OCI-LY3 (cell line): ENCODE data around the gene AIF1L.

Source experiments
- H2AFZ ChIP-seq: fragments of 200-600, 300-600 bp; shearing (Covaris generic); 2 replicates; pipeline ENCODE4 v1.6.0; 2014; ENCODE audit warnings: antibody characterized with exemption, low read depth, low read length
- H3K27ac ChIP-seq: fragments of 200-600, 300-600 bp; sonication (generic); 2 replicates; pipeline ENCODE4 v1.5.1; 2014; ENCODE audit warnings: mild to moderate bottlenecking, low read length, moderate library complexity, mixed read lengths
- H3K27me3 ChIP-seq: fragments of 200-600, 300-600 bp; sonication (generic); 2 replicates; pipeline ENCODE4 v1.6.1; 2014; ENCODE audit warnings: low read depth, low read length, mixed read lengths
- H3K36me3 ChIP-seq: fragments of 200-600, 300-600 bp; sonication (generic); replicated peaks from 2 replicates; pipeline ENCODE3; 2014; ENCODE audit warnings: low read depth, low read length, mixed read lengths
- H3K4me1 ChIP-seq: fragments of 300-600, 200-600 bp; sonication (generic); 2 replicates; pipeline ENCODE4 v1.6.1; 2014; ENCODE audit warnings: low read length, mixed read lengths
- H3K4me2 ChIP-seq: fragments of 200-600, 300-600 bp; sonication (generic); 2 replicates; pipeline ENCODE4 v1.6.1; 2014; ENCODE audit warnings: low read length, mixed read lengths
- H3K4me3 ChIP-seq: fragments of 300-600, 200-600 bp; sonication (generic); 2 replicates; pipeline ENCODE4 v1.5.1; 2014; ENCODE audit warnings: antibody characterized with exemption, mild to moderate bottlenecking, low read length, moderate library complexity
- H3K79me2 ChIP-seq: fragments of 300-600, 200-600 bp; shearing (Covaris generic); 2 replicates; pipeline ENCODE4 v1.6.1; 2014; ENCODE audit warnings: mild to moderate bottlenecking, low read length, mixed read lengths
- H3K9ac ChIP-seq: fragments of 300-600, 200-600 bp; shearing (Covaris generic); 2 replicates; pipeline ENCODE4 v1.6.0; 2014; ENCODE audit warnings: mild to moderate bottlenecking, low read length, moderate library complexity
- H3K9me3 ChIP-seq: fragments of 200-600, 300-600 bp; shearing (Covaris generic); 2 replicates; pipeline ENCODE4 v1.6.1; 2014; ENCODE audit warnings: low read length, mixed read lengths; ENCODE audit not compliant: insufficient read depth
- H4K20me1 ChIP-seq: fragments of 200-600, 300-600 bp; sonication (generic); 2 replicates; pipeline ENCODE4 v1.6.1; 2016; ENCODE audit warnings: low read length, mixed read lengths; ENCODE audit not compliant: insufficient read depth
- EZH2phosphoT487 ChIP-seq: fragments of 200-600 bp; shearing (Covaris generic); IDR thresholded peaks from 2 replicates; pipeline ENCODE4 v1.6.1; 2018; ENCODE audit warnings: antibody characterized with exemption, mixed run types, low read depth
- TF ChIP-seq, protein P1 (sequence below): fragments of 200-600, 300-600 bp; sonication (generic); IDR thresholded peaks from 2 replicates; pipeline ENCODE4 v1.5.1; 2014; ENCODE audit warnings: antibody characterized with exemption, low read length, low read depth

The AIF1L gene

GRCh38 chr9:131056781-131057506 lies 39.4 kb upstream of the AIF1L start:
- no peak overlapping the region for H3K4me3 ChIP-seq
- H2AFZ ChIP-seq: no peak overlapping the region
- H4K20me1 ChIP-seq: no peaks in the 10 kb centered on the region
- H3K27me3 ChIP-seq: no peaks in the 10 kb centered on the region
- no peaks in the 10 kb centered on the region for H3K9me3 ChIP-seq
- no peaks in the 10 kb centered on the region for H3K4me1 ChIP-seq
- TF ChIP-seq, protein P1, sequence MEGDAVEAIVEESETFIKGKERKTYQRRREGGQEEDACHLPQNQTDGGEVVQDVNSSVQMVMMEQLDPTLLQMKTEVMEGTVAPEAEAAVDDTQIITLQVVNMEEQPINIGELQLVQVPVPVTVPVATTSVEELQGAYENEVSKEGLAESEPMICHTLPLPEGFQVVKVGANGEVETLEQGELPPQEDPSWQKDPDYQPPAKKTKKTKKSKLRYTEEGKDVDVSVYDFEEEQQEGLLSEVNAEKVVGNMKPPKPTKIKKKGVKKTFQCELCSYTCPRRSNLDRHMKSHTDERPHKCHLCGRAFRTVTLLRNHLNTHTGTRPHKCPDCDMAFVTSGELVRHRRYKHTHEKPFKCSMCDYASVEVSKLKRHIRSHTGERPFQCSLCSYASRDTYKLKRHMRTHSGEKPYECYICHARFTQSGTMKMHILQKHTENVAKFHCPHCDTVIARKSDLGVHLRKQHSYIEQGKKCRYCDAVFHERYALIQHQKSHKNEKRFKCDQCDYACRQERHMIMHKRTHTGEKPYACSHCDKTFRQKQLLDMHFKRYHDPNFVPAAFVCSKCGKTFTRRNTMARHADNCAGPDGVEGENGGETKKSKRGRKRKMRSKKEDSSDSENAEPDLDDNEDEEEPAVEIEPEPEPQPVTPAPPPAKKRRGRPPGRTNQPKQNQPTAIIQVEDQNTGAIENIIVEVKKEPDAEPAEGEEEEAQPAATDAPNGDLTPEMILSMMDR: no peak
- TF ChIP-seq EZH2phosphoT487: no peak
- H3K9ac ChIP-seq: no peak overlapping the region
- H3K79me2 ChIP-seq: no peaks in the 10 kb centered on the region
- no peak overlapping the region for H3K27ac ChIP-seq
- no peak overlapping the region for H3K4me2 ChIP-seq
- peaks cover 15% of the 10 kb centered on the region for H3K36me3 ChIP-seq

GRCh38 chr9:131060900-131061630 lies 35.3 kb upstream of the AIF1L start:
- no peak for TF ChIP-seq EZH2phosphoT487
- Histone ChIP-seq H3K4me1 (no peaks in the 10 kb centered on the region), H3K27me3 (no peaks in the 10 kb centered on the region), H3K4me3 (no peak overlapping the region), H3K4me2 (no peak overlapping the region), H2AFZ (no peak overlapping the region), H3K9me3 (no peaks in the 10 kb centered on the region), H3K36me3 (peaks cover 13% of the 10 kb centered on the region), H3K9ac (no peak overlapping the region), H3K79me2 (no peaks in the 10 kb centered on the region), H4K20me1 (no peaks in the 10 kb centered on the region), H3K27ac (no peak overlapping the region)

GRCh38 chr9:131062969-131063368 lies 33.4 kb upstream of the AIF1L start:
- no peaks in the 10 kb centered on the region for H3K79me2 ChIP-seq
- H4K20me1 ChIP-seq: no peaks in the 10 kb centered on the region
- H3K4me2 ChIP-seq: no peak overlapping the region
- no peaks in the 10 kb centered on the region for H3K9me3 ChIP-seq
- H3K27ac ChIP-seq: no peak overlapping the region
- no peaks in the 10 kb centered on the region for H3K4me1 ChIP-seq
- H3K9ac ChIP-seq: no peak overlapping the region
- H3K36me3 ChIP-seq: peaks cover 13% of the 10 kb centered on the region
- H2AFZ ChIP-seq: no peak overlapping the region
- H3K27me3 ChIP-seq: no peaks in the 10 kb centered on the region
- no peak overlapping the region for H3K4me3 ChIP-seq
- TF ChIP-seq, protein P1: no peak
- no peak for TF ChIP-seq EZH2phosphoT487

DNA sequence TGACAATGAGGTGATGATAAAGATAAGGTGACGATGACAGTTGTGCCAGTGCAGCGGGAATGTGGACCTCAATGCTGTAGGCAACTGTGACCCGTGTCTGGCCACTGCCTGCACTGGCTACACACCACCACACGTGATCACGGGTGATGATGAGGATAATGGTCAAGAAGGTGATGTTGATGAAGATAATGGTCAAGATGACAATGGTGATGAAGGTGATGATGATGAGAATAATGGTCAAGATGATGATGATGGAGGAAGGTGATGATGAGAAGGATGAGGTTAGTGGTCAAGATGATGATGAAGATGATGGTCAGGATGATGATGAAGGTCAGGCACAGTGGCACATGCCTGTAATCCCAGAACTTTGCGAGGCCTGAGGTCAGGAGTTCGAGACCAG lies 30.7 kb upstream of the AIF1L start:
- H4K20me1 ChIP-seq: no peaks in the 10 kb centered on the region
- no peak overlapping the region for H3K9ac ChIP-seq
- H3K79me2 ChIP-seq: no peaks in the 10 kb centered on the region
- no peaks in the 10 kb centered on the region for H3K27me3 ChIP-seq
- no peak overlapping the region for H2AFZ ChIP-seq
- no peaks in the 10 kb centered on the region for H3K9me3 ChIP-seq
- peaks cover 3% of the 10 kb centered on the region for H3K36me3 ChIP-seq
- no peaks in the 10 kb centered on the region for H3K4me1 ChIP-seq
- H3K4me2 ChIP-seq: no peak overlapping the region
- H3K4me3 ChIP-seq: no peak overlapping the region
- no peak for TF ChIP-seq EZH2phosphoT487
- TF ChIP-seq, protein P1: no peak
- H3K27ac ChIP-seq: no peak overlapping the region
